Measurements from ENCODE around the gene MRGPRX1.

DNA sequence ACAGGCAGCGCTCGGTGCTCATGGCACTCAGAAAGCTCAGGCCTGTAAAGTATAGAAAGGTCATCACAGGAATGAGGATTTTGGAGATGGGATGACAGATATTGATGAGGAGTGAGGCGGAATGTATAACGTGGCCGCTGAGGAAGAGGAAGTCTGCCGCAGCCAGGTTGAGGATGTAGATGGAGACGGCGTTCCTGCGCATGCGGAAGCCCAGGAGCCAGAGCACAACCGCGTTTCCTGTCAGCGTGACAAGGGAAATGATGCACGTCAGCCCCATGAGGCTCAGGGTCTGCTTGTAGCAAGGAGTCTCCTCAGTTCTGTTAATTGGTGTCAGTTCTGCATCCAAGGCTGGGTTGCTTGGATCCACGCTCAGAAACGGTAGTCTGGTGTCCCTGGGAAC lies 33.1 kb upstream of the MRGPRX1 start:
- TF ChIP-seq POLR2AphosphoS5 (IDR thresholded peaks at IDR 0.05; ENCODE audit: low read depth, low read length) (no peak), SIN3A (IDR thresholded peaks at IDR 0.05; ENCODE audit: borderline replicate concordance, insufficient read depth, low read length) (no peak)

All from PFSK-1 (cell line).